ENCODE measurements around the gene CELF2.
"Not testable (repeated sequence)": the region's sequence is repeated elsewhere in the genome, so short reads cannot be mapped to it uniquely, and the experiment has no call there.

The CELF2 gene

DNA sequence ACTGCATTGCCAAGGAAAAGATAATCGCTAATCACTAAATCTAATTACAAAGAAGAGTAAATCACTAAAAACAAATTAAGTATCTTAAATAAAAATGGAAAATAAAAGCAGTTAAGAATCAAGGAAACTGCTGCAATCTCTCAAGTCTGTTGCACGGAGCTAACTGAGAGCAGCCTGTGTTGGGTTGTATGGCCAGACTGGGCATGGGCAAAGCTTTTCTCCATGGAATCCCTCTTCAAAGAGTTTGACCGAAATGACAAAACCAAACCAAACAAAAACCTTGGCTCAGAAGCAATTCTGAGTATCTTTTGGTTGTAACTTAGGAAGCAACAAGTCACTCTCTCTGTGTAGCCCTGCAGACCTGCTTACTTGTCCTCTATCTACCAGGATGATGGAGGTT is 78.8 kb downstream of the CELF2 start:
- DNase-seq (ENCODE audit: low read depth in 2 of 2): no peak

- no peak for DNase-seq (ENCODE audit: low read depth in 2 of 2)
Measured at GRCh38 chr10:11097686-11098085, 80.0 kb downstream of the CELF2 start.

DNA sequence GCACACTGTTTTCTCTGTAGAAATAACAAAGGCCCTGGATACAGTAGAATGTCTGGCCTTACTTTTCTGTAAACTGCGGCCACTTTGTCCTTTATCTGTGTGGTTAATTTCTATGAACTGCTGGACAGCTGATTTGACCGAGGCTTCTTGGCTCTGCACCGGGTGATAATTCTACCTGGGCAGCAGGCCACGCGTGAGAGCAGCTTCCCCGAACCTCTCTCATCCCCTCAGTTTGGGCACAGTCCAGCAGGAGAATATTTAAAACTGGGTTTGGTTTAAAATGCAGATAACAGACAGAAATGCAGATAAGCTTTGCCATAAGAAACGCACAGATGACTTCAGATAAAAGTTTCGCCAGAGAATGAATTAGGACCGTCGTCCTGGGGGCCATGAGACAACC is 81.0 kb downstream of the CELF2 start:
- no peak for DNase-seq (ENCODE audit: low read depth in 2 of 2)

DNA sequence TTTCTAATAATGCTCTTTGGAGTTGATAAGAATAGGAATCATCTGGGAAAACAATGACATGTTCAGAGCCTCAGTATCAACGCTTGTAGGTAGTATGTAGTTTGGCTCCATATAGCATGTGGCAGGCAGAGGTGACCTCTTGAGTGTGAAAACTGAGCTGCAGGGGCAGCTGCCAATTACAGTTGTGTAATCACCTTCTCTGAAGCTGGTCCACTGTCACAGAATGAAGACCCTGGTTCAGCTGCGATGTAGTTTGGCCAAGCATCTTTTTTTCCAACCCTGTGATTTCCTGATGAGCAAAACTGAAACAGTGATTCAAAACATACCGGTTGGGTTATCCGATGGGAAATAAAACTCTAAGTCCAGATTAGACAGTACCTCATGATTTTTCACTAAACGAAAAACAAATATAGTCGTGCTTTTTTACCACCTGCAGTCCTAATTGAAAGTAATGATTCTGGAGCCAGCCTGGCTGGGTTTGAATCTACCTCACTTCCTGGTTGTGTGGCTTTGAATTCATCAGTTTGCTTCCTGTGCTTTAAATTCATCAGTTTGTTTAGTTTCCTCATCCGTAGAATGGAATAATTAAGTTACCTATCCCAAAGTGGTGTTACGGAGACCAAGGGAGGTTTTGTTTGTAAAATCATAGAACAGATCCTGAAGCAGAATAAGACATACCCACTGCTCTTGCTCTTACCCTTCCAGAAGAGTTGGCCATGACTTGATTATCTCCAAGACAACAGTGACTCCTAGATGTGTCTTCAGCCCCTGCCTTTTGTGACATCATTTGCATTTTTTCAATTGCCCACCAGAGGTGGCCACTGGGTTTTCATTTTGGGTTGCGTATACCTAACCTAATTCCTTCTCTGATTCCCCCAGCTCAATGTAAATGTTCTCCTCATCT is 87.4 kb downstream of the CELF2 start:
- no peak for DNase-seq (ENCODE audit: low read depth in 2 of 2)

- DNase-seq (ENCODE audit: low read depth in 2 of 2): no peak
Measured at GRCh38 chr10:11105676-11106004, 88.0 kb downstream of the CELF2 start.

DNA sequence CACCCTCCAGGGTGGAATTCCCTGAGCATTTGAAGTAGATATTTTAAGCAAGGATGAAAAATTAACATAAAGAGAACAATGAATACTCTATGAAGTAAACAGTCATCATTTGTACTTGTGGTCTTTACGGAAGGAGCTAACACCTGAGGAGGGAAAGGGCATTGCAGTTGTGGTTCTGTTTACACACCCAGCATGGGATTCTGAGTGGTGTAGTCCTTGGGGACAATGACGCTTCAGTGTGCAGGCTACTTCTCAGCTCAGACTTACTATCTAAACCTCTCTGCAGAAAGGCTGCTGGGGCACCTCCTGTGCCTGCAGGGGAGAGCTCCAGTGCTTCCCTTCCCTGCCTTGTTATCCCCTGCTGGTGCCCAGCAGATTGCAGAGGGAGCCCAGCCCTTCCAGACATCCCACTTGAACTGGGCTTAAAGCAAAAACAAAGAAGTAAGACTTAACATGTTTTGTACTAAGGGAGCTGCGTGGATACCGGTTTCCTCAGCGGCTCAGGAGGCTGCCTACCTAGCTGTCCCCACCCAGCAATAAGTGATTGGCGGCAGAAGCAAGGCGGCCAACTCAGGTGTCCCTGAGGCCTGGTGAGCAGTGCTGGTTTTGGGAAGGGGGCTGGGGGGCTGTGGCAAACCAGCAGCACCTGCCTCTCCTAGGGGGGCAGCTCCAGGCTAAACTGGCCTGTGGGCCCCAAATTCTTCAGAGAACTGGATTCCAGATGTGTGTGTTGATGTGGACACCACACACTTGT is 89.1 kb downstream of the CELF2 start:
- no peak for DNase-seq (ENCODE audit: low read depth in 2 of 2)

- no peak for DNase-seq (ENCODE audit: low read depth in 2 of 2)
Measured at GRCh38 chr10:11107948-11108347, 90.3 kb downstream of the CELF2 start.

DNA sequence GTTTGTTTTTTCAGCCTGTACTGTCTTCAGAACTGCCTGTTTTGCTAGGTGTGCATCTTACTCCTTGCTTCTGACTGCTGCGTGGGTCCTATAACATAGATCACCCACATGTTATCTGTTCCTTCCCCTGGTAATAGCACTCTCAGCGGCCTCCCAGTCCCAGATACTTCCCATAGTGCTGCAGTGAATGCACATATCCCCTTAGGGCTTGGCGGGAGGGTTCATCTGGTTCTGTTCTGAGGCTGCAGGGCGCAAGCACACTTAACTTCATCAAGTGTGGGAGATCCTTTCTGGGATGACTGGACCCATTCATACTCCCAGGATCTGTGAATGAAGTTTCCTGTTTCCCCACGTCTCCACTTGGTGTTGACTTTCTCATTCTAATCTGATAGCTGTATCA is 90.7 kb downstream of the CELF2 start:
- DNase-seq (ENCODE audit: low read depth in 2 of 2): no peak

- no peak for DNase-seq (ENCODE audit: low read depth in 2 of 2)
Measured at GRCh38 chr10:11109590-11109989, 91.9 kb downstream of the CELF2 start.

DNA sequence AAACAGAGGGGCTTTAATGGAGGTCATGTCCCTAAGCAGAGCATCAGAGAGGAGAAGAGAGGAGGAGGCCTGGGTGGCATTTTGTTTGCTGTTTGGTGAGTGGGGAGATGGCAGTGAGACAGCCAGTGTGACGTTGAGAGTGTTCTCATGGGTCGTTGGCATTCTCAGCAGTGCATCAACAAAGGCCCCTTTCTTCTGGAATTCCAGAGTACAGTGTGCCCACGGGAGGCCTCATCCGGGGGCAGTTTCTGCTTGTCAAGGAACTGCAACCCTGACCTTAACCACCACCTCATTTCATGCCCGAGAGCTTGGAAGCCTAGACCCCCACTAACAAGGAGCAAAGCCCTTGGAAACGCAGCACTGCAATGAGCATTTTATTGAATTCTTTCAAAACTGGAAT is 92.9 kb downstream of the CELF2 start:
- DNase-seq (ENCODE audit: low read depth in 2 of 2): no peak

DNA sequence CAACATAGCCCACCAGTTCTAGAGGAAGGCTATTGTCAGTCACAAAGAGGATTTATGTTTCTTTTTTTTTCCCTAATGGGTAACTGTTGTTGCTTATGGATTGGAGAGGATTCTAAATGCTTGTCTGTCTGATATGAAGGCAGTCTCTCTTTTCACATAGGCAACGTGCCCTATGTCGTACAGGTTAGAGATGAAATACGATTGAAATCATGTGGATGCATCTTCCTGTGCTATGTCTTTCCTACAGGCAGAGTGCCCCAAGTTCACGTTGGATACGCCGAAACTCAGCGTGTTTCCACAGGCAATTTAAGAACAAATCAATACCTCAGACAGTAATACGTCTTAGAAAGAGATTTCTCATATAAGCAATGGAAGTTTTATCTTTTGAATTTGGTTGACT is 93.8 kb downstream of the CELF2 start:
- DNase-seq (ENCODE audit: low read depth in 2 of 2): no peak

GRCh38 chr10:11112718-11113117 is 95.0 kb downstream of the CELF2 start:
- no peak for DNase-seq (ENCODE audit: low read depth in 2 of 2)

- no peak for DNase-seq (ENCODE audit: low read depth in 2 of 2)
Measured at GRCh38 chr10:11113156-11113555, 95.5 kb downstream of the CELF2 start.

DNA sequence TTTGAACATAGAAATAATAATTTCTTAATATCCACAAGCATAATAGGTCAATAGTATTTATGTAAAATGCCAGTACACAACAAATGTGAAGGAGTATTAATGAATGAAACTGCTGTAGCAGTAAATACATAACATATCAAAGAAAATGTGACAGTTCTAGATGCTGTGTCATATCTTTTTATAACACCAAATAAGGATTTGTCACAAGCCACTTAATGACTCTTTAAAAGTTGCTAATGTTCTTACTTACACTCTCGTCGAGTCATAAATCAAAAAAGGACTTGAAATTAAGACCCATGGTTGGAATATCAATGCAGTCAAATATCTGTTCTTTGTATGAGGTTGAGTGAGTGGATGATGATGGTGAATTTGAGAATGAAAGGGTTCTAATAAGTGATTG is 96.6 kb downstream of the CELF2 start:
- no peak for DNase-seq (ENCODE audit: low read depth in 2 of 2)

GRCh38 chr10:11115337-11115736 is 97.7 kb downstream of the CELF2 start:
- DNase-seq (ENCODE audit: low read depth in 2 of 2): no peak

DNA sequence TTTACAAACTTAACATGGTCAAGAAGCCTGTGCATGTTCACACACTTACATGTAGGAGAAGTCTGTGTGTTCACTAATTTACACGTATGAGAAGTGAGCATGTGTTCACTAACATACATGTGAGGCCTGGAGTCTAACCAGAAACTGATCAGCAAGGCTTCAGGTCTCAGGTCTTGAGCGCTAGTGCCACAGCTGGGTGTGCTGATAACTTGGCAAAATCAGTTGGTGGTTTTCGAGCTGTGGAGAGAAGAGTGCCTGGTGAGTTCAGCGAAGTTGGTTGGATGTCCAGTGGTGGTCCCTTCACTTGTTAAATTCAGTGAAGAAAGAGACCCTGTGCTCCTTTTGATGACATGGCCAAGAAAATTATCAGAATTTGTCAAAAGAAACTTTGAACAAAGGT is 98.7 kb downstream of the CELF2 start:
- no peak for DNase-seq (ENCODE audit: low read depth in 2 of 2)

DNA sequence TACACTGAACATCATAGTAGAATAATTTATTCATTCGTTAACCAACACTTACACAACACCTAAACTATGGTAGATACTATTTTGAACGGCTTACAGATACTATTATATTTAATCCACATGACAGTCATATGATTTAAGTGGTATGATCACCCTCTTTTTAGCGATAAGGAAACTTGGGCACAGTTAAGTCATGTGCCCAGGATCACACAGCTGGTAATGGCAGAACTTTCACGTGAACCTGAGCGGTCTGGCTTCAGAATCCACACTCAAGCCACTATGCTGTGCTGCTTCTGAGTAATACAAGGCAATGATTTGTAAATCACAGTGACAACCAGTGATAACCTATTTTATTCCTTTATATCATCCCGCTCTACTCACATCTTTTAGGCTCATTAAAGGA is 99.1 kb downstream of the CELF2 start:
- DNase-seq (ENCODE audit: low read depth in 2 of 2): no peak

GRCh38 chr10:11118686-11119085 is 101.0 kb downstream of the CELF2 start:
- DNase-seq (ENCODE audit: low read depth in 2 of 2): no peak

GRCh38 chr10:11119843-11120242 is 102.2 kb downstream of the CELF2 start:
- DNase-seq (ENCODE audit: low read depth in 2 of 2): no peak

- DNase-seq (ENCODE audit: low read depth in 2 of 2): no peak
Measured at GRCh38 chr10:11120711-11121110, 103.0 kb downstream of the CELF2 start.

GRCh38 chr10:11123892-11124291 is 106.2 kb downstream of the CELF2 start:
- DNase-seq (ENCODE audit: low read depth in 2 of 2): not testable (repeated sequence)

DNA sequence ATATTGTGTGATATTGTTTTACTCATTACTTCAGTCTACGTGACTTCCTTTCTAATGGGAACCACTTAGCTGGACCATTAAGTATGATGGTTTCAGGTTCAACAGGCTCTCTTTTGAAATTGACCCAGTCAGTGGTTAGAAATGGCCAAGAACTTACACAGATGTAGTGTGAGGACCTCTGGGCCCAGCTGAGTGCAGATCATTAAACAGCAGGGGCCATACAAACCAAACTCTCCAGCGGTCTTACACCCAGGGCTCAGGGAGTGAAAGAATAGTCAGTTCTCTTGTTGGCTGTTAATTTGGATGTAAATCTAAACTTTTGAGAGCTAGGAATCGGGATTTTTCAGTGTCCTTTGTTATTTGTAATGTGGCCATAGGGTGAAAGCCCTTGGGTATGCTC is 107.3 kb downstream of the CELF2 start:
- DNase-seq (ENCODE audit: low read depth in 2 of 2): no peak

DNA sequence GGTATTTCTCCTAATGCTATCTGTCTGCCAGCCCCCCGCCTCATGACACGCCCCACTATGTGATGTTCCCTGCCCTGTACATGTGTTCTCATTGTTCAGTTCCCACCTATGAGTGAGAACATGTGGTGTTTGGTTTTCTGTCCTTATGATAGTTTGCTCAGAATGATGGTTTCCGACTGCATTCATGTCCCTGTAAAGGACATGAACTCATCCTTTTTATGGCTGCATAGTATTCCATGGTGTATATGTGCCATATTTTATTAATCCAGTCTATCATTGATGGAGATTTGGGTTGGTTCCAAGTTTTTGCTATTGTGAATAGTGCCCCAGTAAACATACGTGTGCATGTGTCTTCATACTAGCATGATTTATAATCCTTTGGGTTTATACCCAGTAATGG is 109.3 kb downstream of the CELF2 start:
- DNase-seq (ENCODE audit: low read depth in 2 of 2): not testable (repeated sequence)
